Brain microvascular endothelial cell (primary cell): ENCODE measurements around the gene VPREB3.

ENCODE experiments used
- DNase-seq: peaks from one replicate; pipeline ENCODE4 v3.0.0-alpha.2; 2020
- H3K27ac ChIP-seq: fragments of 250-450 bp; sonication (Bioruptor Pico); 2 replicates; pipeline ENCODE4 v1.5.1; 2020; ENCODE audit warnings: mild to moderate bottlenecking, moderate library complexity
- H3K27me3 ChIP-seq: fragments of 250-450 bp; sonication (Bioruptor Pico); replicated peaks from 2 replicates; pipeline ENCODE4 v1.5.1; 2020; ENCODE audit warnings: mild to moderate bottlenecking
- H3K36me3 ChIP-seq: fragments of 250-450 bp; sonication (Bioruptor Pico); replicated peaks from 2 replicates; pipeline ENCODE4 v1.5.1; 2020; ENCODE audit warnings: mild to moderate bottlenecking
- H3K4me3 ChIP-seq: 2 replicates; pipeline ENCODE4 v1.5.1; 2011; ENCODE audit warnings: low read depth, mild to moderate bottlenecking, control low read depth, low read length, moderate library complexity
- CTCF ChIP-seq: IDR thresholded peaks from 2 replicates; pipeline ENCODE4 v1.5.1; 2011; ENCODE audit warnings: low read depth, mild to moderate bottlenecking, moderate library complexity, low read length, control low read depth, inconsistent platforms; ENCODE audit errors: missing control alignments
- in situ Hi-C: cut with HindIII; loops from 2 replicates; pipeline ENCODE4 v1.10.0; 2017; ENCODE audit warnings: low sequenced_read_pairs, low pct_ligation_motif_present

The VPREB3 gene

GRCh38 chr22:23772649-23773473, 18.6 kb upstream of the VPREB3 start, which contains the start of gene MMP11:
TSS of gene MMP11 (plus strand) at chr22:23772849. CDS start at chr22:23772871, 22 bp downstream.
- H3K27me3 ChIP-seq = no peaks in the 10 kb centered on the region
- H3K36me3 ChIP-seq = no peaks in the 10 kb centered on the region
- DNase-seq = no peak
- no peak for TF ChIP-seq CTCF
- no peak within 1 kb of the TSS for H3K27ac ChIP-seq
- peak within 1 kb of the TSS; percentile 50 for H3K4me3 ChIP-seq
- in situ Hi-C loops = no loop called here

GRCh38 chr22:23772315-23772648, 18.1 kb upstream of the VPREB3 start:
- Histone ChIP-seq H3K4me3 (peak overlapping the region; percentile 47), H3K27me3 (no peaks in the 10 kb centered on the region), H3K36me3 (no peaks in the 10 kb centered on the region), H3K27ac (no peak overlapping the region)
- DNase-seq = no peak
- in situ Hi-C loops = no loop called here
- TF ChIP-seq CTCF = no peak

GRCh38 chr22:23769321-23769965, 15.2 kb upstream of the VPREB3 start:
- TF ChIP-seq CTCF = no peak
- H3K27me3 ChIP-seq = no peaks in the 10 kb centered on the region
- in situ Hi-C loops = no loop called here
- no peaks in the 10 kb centered on the region for H3K36me3 ChIP-seq
- no peak for DNase-seq
- no peak overlapping the region for H3K4me3 ChIP-seq
- H3K27ac ChIP-seq = no peak overlapping the region

- DNase-seq = peak; percentile 61
- H3K27ac ChIP-seq = no peak within 1 kb of the TSS
- peak within 1 kb of the TSS; percentile 65 for H3K4me3 ChIP-seq
- no peaks in the 10 kb centered on the region for H3K36me3 ChIP-seq
- in situ Hi-C loops = no loop called here
- H3K27me3 ChIP-seq = no peaks in the 10 kb centered on the region
- TF ChIP-seq CTCF = peak; percentile 87
Measured at GRCh38 chr22:23767673-23768548, 13.7 kb upstream of the VPREB3 start, which contains the start of gene CHCHD10. TSS of gene CHCHD10 (minus strand) at chr22:23767972. CDS start at chr22:23767874, 98 bp downstream.

GRCh38 chr22:23767303-23767672, 13.1 kb upstream of the VPREB3 start:
- Histone ChIP-seq H3K27ac (no peak overlapping the region), H3K27me3 (no peaks in the 10 kb centered on the region), H3K4me3 (peak overlapping the region; percentile 65), H3K36me3 (no peaks in the 10 kb centered on the region)
- DNase-seq = no peak
- in situ Hi-C loops = no loop called here
- no peak for TF ChIP-seq CTCF
